A204.1 (cell line): ENCODE measurements around the gene GPC3.

ENCODE experiments used
- FAIRE-seq: peaks from 2 replicates; lab custom pipeline; 2012; peaks lifted over from hg19 to GRCh38; lab: Jason Lieb, UNC

GPC3 gene

DNA sequence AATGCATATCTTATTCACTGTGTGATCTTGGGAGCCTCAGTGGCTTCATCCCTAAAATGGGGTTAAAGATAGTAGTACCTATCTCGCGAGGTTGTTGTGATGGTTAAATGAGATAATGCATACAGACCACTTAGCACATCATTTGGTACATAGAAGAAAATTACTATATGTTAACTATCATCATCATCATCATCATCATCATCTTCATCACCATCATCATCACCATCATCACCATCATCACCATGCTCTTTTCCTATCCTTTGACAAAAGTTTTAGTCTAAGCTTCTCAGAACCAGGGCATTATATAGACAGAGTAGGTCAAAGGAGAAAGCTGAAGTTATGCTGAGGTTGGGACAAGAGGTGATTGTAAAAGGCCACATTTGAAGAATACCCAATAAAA, 145.0 kb downstream of the GPC3 start:
- no peak for FAIRE-seq

GRCh38 chrX:133838761-133839676, 146.4 kb downstream of the GPC3 start:
- FAIRE-seq, result no peak

DNA sequence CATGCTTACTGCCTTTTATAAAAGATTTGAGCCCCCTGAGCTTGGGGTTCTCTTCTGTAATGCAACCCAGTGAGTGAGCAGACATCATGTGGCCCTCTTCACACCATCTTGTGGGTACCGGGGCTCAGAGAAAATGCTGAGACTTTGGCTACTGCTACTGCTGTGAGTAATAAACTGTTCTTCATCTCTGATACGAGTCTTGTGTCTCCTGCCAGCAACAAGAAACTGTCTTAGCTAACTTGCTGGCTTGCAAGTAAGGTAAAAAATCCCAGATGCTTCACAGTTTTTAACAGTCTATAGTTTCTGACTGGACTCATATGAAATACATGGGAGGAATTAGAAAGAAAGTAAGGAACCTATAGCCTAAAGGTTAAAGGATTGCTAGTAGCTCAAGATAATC, 148.3 kb downstream of the GPC3 start:
- no peak for FAIRE-seq

GRCh38 chrX:133836561-133836960, 148.8 kb downstream of the GPC3 start:
- no peak for FAIRE-seq

GRCh38 chrX:133834771-133835170, 150.6 kb downstream of the GPC3 start:
- FAIRE-seq, result no peak

GRCh38 chrX:133819546-133819945, 165.8 kb downstream of the GPC3 start:
- FAIRE-seq, result no peak

- no peak for FAIRE-seq
These were observed 167.4 kb downstream of the GPC3 start for GRCh38 chrX:133818019-133818418.

- no peak for FAIRE-seq
These were observed 169.9 kb downstream of the GPC3 start for GRCh38 chrX:133815496-133815895.

DNA sequence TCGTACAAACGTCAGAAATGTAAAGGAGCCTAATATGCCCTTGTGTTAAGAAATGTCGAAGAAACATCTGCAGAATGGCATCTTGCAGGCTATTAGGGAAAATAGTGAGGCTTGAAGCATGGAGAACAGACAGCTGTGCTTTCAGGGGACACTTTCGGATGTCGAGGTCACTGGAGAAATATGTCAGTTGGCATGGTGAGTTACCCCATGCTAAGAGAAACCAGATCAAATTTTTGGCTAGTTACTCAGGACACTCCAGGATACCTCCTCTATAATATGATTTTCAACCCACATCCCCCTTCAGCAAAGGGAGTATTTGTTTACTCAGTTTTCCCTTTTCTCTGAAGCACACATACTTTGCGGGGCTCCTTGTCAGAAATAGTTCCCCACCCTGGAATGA, 171.4 kb downstream of the GPC3 start:
- no peak for FAIRE-seq

DNA sequence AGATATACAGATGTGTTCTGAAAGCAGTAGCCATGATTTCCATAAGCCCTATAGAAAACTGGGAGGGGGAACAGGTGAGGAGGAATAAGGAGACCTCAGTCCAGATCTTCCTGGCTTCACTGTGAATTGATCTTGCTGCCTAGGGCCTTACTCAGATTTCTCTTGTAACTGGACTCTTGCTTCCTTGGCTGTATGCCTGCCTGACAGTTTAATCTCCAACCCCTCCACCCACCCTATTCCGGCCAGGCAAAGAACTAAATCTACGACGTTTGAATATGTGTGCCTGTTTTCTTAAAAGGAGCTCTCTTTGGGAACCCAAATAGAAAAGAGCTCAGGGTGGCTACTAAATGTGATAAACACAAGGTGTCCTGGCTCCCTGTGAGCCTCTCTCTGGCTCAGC, 173.0 kb downstream of the GPC3 start:
- FAIRE-seq, result no peak

- no peak for FAIRE-seq
These were observed 174.5 kb downstream of the GPC3 start for GRCh38 chrX:133810925-133811324.

DNA sequence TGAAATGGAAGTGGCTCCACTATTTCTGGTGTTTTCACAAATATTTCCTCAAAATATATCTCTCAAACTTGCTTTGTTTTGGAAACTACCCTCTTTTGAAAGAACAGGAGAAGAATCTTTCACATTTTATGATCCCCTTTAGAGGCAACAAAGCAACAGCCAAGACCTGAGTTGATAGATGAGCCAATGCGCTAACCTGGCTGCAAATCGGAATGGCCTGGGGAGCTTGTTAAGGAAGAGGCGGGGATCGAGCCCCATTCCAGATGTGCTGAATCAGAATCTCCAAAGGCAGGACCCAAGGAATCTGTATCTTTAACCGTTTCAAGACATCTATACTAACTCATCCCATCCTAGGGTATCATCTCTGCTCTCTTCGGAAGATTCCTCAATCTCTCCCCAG, 181.3 kb downstream of the GPC3 start:
- FAIRE-seq, result no peak

GRCh38 chrX:133796282-133796681, 189.1 kb downstream of the GPC3 start:
- no peak for FAIRE-seq

DNA sequence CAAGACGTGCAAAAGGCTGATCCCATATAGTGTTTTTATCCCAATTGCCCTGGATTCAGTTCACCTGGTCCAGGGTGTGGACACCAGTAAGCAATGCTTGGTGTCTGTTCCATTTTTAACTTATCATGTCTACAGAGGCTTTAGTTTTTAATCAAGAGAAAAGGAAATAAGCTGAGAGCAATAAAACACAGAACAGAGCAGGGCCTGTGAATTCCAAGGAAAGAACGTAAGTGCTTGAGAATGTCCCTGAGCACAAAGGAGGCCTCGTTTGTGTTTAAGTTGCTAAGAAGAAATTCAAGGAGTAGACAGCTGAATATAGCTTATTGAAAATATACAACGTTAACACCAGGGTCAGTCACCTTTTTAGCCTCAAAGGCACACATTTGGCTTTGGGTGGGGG, 191.3 kb downstream of the GPC3 start:
- FAIRE-seq, result no peak

DNA sequence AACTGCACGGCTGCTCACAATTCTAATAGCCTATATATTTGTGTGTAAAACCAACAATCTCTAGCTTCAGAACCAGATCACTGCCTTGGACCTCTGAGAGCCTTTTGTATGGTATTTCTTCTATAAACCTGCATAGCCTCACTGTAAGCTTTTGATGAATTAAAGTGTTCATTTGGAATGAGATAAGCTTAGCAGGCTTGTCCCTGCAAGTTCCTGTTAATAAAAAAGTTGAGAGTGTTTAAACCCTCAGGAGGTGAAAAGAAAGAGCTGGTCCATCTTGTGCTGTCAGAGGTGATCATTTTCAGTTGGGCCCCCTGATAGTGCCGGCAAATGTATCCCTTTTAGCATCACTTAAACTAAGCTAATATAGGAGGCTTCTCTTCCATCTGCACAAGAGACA, 191.8 kb downstream of the GPC3 start:
- FAIRE-seq, result no peak

DNA sequence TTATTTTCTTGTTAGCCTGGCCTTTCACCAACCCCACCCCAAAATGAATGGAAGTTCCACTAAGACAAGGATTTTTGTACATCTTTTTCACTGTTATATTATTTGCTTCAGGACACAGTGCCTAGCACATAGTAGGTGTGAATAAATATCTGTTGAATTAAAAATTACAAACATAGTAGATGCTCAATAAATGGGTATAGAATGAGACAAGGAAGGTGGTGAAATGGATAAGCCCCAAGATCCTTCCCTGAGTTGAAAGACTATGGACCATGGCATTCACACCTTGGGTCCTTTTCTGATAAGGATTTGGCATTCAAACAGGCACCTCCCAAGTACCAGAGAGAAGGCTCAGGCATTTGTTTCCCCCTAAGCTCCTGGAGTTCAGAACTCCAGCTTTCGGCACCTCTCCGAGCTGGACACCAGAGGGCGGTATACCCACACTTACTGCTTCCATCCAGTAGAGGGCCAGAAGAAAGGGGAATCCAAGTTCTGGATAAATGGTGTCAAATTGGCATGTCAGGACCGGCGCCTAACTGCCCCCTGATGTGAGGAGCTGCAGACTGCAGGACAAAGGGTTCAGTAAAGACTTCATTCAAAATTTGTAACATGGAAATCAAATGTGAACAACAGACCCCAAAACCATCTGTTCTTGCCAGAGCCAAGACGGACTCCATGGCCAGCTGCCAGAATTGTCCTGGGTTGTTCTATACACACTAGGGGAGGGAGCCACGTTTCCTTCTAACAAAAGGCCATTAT, 193.0 kb downstream of the GPC3 start:
- FAIRE-seq, result no peak

DNA sequence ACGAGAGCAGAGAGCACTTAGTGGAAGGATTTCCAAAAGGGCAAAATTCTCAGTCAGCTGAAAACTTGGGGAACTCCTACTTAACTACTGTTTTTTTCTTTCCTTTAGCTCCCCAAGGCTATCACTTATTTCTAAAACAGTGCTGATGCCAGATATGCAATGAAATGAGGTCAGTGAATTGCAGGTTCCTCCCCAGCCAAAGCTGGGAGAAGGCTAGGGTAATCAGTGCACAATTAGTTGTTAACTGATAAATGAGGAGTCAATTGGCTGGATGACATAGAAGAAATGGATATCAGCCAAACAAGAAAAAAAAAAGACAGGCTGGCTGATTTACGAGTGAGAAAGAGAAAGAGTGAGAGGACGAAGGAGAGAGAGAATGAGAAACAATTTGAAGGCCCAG, 195.6 kb downstream of the GPC3 start:
- no peak for FAIRE-seq

GRCh38 chrX:133786382-133786781, 199.0 kb downstream of the GPC3 start:
- no peak for FAIRE-seq

- no peak for FAIRE-seq
These were observed 202.1 kb downstream of the GPC3 start for GRCh38 chrX:133783274-133783673.

DNA sequence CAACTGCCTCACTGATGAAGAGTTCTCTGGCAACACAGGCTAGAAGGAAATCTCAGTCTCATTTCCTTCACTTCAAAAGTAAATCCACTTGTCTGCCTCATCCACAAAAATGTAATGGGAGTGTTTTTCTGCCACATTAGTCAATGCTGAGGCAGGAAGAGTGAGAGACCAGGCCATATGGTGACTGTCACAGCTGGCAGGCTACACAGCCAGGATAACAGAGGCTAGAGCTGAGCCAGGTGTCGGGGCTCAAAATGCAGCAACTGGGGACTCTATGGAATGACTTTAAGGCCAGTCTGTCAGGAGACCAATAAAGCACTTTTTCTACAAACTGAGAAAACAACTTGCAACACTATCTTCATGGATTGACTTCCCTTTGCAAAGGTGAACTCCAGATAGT, 204.2 kb downstream of the GPC3 start:
- no peak for FAIRE-seq

- no peak for FAIRE-seq
These were observed 209.3 kb downstream of the GPC3 start for GRCh38 chrX:133776072-133776471.

- no peak for FAIRE-seq
These were observed 210.6 kb downstream of the GPC3 start for GRCh38 chrX:133774807-133775206.

- FAIRE-seq, result no peak
These were observed 214.2 kb downstream of the GPC3 start for GRCh38 chrX:133771086-133771646.
